Natural killer cell treated with Interleukin-12 subunit alpha and Interleukin-12 subunit beta and Interleukin-15 and Interleukin-18, amount 100 ng/mL, for 72 hours (primary cell): ENCODE measurements around the gene AHCYL1. TPM values are rescaled to one million over a fixed set of nuclear protein-coding genes. Genes with fewer than 3 reads are reported as not detected.
"Not testable (repeated sequence)": the region's sequence is repeated elsewhere in the genome, so short reads cannot be mapped to it uniquely, and the experiment has no call there.

Experiments used
- ATAC-seq, 2 donors: fragments of 150-1000 bp; cut with Tn5 transposase in 1 of 2; sonication (Bioruptor Pico), chemical (Tn5 transposase) in 1 of 2; 2 replicates each; pipeline ENCODE4 v1.10.0; 2021
- DNase-seq: peaks from one replicate; pipeline ENCODE4 v3.0.0; 2022; ENCODE audit warnings: low spot score
- H3K27ac Mint-ChIP-seq, 2 donors: 1 replicate in 1 of 2; 2 replicates in 1 of 2; pipeline ENCODE4 v1.8.0; 2022; ENCODE audit warnings: mixed read lengths in 2 of 2, mild to moderate bottlenecking in 1 of 2, moderate library complexity in 1 of 2
- H3K27me3 Mint-ChIP-seq, 2 donors: 1 replicate in 1 of 2; 2 replicates in 1 of 2; pipeline ENCODE4 v1.8.0; 2022; ENCODE audit warnings: mixed read lengths in 2 of 2
- H3K36me3 Mint-ChIP-seq: one replicate; pipeline ENCODE4 v1.8.0; 2022; ENCODE audit warnings: mixed read lengths
- H3K4me1 Mint-ChIP-seq, 2 donors: 1 replicate in 1 of 2; 2 replicates in 1 of 2; pipeline ENCODE4 v1.8.0; 2022; ENCODE audit warnings: low read depth in 2 of 2, mixed read lengths in 2 of 2, mild to moderate bottlenecking in 1 of 2
- H3K4me3 Mint-ChIP-seq: one replicate; pipeline ENCODE4 v1.8.0; 2022; ENCODE audit warnings: mixed read lengths
- H3K9me3 Mint-ChIP-seq: 2 replicates; pipeline ENCODE4 v1.8.0; 2022; ENCODE audit warnings: mixed read lengths
- total RNA-seq, 2 donors: library from RNA; stranded (reverse); gene quantifications; one replicate each; pipeline ENCODE4 v1.2.3, GENCODE V29; 2022

AHCYL1 gene
- total RNA-seq, 2 donors from 2014 or later: 44.8 to 47.8 TPM

DNA sequence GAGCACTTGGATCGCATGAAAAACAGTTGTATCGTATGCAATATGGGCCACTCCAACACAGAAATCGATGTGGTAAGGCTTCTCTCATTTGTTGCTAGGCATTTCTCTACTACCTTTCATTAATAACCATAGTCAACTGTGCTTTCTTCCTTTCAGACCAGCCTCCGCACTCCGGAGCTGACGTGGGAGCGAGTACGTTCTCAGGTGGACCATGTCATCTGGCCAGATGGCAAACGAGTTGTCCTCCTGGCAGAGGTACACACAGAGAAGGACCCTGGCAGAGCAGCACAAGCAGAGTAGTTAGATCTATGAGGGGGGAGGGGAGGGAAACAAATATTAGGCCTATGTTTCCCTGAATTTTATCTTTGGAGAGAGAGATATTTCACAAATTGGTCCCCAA is 33.8 kb downstream of the AHCYL1 start:
- ATAC-seq: no peak
- Mint-ChIP-seq H3K36me3 (peaks cover 43% of the 10 kb centered on the region), H3K9me3 (no peaks in the 10 kb centered on the region)

DNA sequence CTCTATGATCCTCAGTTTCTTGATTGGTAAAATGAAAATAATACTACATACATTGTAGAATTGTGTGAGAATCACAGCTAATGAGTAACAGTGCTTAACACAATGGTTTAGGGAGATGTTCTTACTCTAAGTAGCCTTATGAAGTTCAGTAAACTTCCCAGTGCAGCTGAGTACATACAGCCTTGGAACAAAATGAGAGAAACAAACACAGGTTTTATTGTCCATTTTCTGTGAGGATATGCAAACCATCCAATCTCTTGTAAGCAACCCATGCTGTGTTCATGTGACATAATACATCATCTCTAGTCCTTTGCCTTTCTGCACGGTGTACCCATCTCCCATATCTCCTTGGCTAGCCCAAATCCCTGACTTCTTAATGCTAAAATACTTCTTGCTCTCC is 35.2 kb downstream of the AHCYL1 start:
- H3K9me3 Mint-ChIP-seq: no peaks in the 10 kb centered on the region
- H3K27me3 Mint-ChIP-seq: no peaks in the 10 kb centered on the region
- H3K36me3 Mint-ChIP-seq: peaks cover 41% of the 10 kb centered on the region
- H3K4me3 Mint-ChIP-seq: no peak overlapping the region
- H3K4me1 Mint-ChIP-seq: no peaks in the 10 kb centered on the region
- DNase-seq (no peak), ATAC-seq (no peak)
- H3K27ac Mint-ChIP-seq: no peak overlapping the region

More for the DNA sequence above, 33.8 kb downstream of the AHCYL1 start:
- Mint-ChIP-seq H3K27me3 (no peaks in the 10 kb centered on the region), H3K4me3 (no peak overlapping the region), H3K4me1 (no peaks in the 10 kb centered on the region), H3K27ac (no peak overlapping the region)
- no peak for DNase-seq

- no peaks in the 10 kb centered on the region for H3K9me3 Mint-ChIP-seq
- no peak overlapping the region for H3K4me3 Mint-ChIP-seq
- H3K27me3 Mint-ChIP-seq: no peaks in the 10 kb centered on the region
- DNase-seq: no peak
- H3K4me1 Mint-ChIP-seq: no peaks in the 10 kb centered on the region
- peaks cover 38% of the 10 kb centered on the region for H3K36me3 Mint-ChIP-seq
- ATAC-seq: no peak
- no peak overlapping the region for H3K27ac Mint-ChIP-seq
These were observed 36.7 kb downstream of the AHCYL1 start for GRCh38 chr1:110021285-110021684.

DNA sequence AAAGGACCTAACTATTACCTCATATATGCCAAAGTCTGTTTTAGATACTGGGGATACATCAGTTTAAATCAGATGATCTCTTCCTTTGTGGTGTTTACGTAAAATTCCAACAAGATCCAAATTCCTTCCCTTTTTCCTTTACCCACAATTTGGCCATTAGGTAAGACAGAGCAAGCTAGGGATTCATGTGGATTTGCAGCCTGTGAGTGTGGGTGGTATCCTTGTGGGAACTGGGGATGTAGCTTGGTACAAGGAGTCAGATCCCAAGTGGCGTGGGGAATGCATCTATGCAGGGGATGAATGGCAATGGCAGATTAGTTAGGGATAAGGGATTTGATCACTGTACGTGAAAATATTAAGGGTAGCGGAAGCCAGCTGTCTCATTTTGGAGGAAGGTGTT is 40.0 kb downstream of the AHCYL1 start:
- Mint-ChIP-seq H3K27me3 (no peaks in the 10 kb centered on the region), H3K27ac (no peak overlapping the region), H3K4me1 (no peaks in the 10 kb centered on the region), H3K4me3 (no peak overlapping the region), H3K36me3 (peaks cover 14% of the 10 kb centered on the region), H3K9me3 (no peaks in the 10 kb centered on the region)
- ATAC-seq (no peak), DNase-seq (no peak)

GRCh38 chr1:110030687-110031086 is 46.1 kb downstream of the AHCYL1 start:
- not testable (repeated sequence) for DNase-seq, H3K9me3 Mint-ChIP-seq, H3K27me3 Mint-ChIP-seq, H3K36me3 Mint-ChIP-seq, ATAC-seq
- Mint-ChIP-seq H3K4me3 (peak overlapping the region; percentile 92), H3K27ac (peak overlapping the region; percentile 90 to 91), H3K4me1 (peaks cover 35 to 40% of the 10 kb centered on the region in 2 donors)

DNA sequence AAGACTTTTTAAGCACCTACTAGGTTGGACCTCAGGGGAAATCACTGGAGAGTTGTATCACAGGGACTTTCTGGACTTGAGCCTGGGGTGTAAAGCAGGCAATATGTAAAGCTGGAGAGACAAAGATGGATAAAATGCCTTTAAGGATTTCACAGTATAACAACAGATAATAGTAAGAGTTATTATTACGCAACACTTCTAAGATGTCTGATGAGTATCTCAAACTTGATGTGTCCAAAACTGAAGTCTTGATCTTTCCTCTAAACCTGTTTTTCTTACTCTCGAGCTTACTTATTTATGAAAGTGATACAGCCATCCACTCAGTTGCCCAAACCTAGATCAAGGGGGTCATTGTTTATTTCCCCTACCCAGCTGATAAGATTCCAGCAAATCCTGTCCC is 47.8 kb downstream of the AHCYL1 start:
- H3K27me3 Mint-ChIP-seq: no peaks in the 10 kb centered on the region
- H3K27ac Mint-ChIP-seq: peak overlapping the region; percentile 78 to 91
- no peak for DNase-seq
- ATAC-seq: no peak
- no peaks in the 10 kb centered on the region for H3K9me3 Mint-ChIP-seq
- peak overlapping the region; percentile 1 for H3K4me3 Mint-ChIP-seq
- H3K36me3 Mint-ChIP-seq: no peaks in the 10 kb centered on the region
- H3K4me1 Mint-ChIP-seq: peaks cover 36 to 44% of the 10 kb centered on the region in 2 donors

- no peaks in the 10 kb centered on the region for H3K27me3 Mint-ChIP-seq
- no peak for ATAC-seq
- H3K36me3 Mint-ChIP-seq: no peaks in the 10 kb centered on the region
- no peak for DNase-seq
- peaks cover 36 to 44% of the 10 kb centered on the region in 2 donors for H3K4me1 Mint-ChIP-seq
- H3K4me3 Mint-ChIP-seq: peak overlapping the region; percentile 78
- H3K9me3 Mint-ChIP-seq: no peaks in the 10 kb centered on the region
- peak overlapping the region; percentile 78 to 91 for H3K27ac Mint-ChIP-seq
These were observed 48.9 kb downstream of the AHCYL1 start for GRCh38 chr1:110033421-110033820.

GRCh38 chr1:110034040-110034450 is 49.5 kb downstream of the AHCYL1 start:
- no peaks in the 10 kb centered on the region for H3K36me3 Mint-ChIP-seq
- peak overlapping the region; percentile 78 for H3K4me3 Mint-ChIP-seq
- peaks cover 36 to 44% of the 10 kb centered on the region in 2 donors for H3K4me1 Mint-ChIP-seq
- H3K9me3 Mint-ChIP-seq: no peaks in the 10 kb centered on the region
- ATAC-seq (no peak), DNase-seq (no peak)
- no peaks in the 10 kb centered on the region for H3K27me3 Mint-ChIP-seq
- H3K27ac Mint-ChIP-seq: peak overlapping the region; percentile 78 to 91

DNA sequence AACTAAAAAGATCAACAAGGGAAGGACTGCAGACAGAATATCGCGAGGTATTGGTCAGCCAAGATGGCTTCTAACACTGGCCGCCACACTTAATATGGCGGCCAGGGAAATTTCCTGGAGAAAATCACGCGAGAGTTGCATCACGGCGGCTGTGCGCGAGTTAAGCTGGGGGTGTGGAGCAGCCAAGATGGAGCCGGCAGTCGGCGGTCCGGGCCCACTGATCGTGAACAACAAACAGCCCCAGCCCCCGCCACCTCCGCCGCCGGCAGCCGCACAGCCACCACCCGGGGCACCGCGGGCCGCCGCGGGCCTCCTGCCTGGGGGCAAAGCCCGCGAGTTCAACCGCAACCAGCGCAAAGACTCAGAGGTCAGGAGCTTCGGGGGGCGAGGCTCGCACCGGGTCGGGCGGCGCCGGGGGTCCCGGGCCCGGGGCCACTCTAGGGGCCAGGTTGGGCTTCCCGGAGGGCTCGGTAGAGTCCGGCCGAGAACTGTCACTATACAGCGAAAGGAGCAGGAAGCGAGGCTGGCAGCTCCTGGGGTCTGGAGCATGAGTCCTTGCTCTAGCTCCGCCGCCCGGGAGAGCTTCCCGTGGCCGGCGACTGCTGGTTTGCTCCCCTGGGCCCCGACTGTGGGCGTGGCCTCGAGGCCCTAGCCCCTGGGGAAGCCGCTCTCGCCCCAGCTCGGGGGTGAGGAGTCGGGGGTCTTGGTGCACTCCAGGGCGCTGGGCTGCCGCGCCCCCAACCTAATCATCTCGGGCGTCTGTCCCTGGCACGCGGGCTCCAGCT is 50.1 kb downstream of the AHCYL1 start, which contains the start of gene STRIP1:
Gene STRIP1 (plus strand): TSS at position 174 of the 785 bp plus-strand sequence. CDS start 14 bp downstream, at position 188.
- ATAC-seq: peak; percentile 95 to 97
- Mint-ChIP-seq H3K4me1 (peaks cover 36 to 44% of the 10 kb centered on the region in 2 donors), H3K4me3 (peak within 1 kb of the TSS; percentile 78), H3K27ac (peak within 1 kb of the TSS; percentile 78 to 91), H3K27me3 (no peaks in the 10 kb centered on the region), H3K9me3 (no peaks in the 10 kb centered on the region), H3K36me3 (no peaks in the 10 kb centered on the region)
- peak; percentile 92 for DNase-seq

GRCh38 chr1:110035236-110035752 is 50.7 kb downstream of the AHCYL1 start:
- H3K27ac Mint-ChIP-seq: peak overlapping the region; percentile 78 to 82
- H3K4me3 Mint-ChIP-seq: peak overlapping the region; percentile 78
- peaks cover 36 to 44% of the 10 kb centered on the region in 2 donors for H3K4me1 Mint-ChIP-seq
- DNase-seq (no peak), ATAC-seq (no peak)
- no peaks in the 10 kb centered on the region for H3K27me3 Mint-ChIP-seq
- H3K36me3 Mint-ChIP-seq: no peaks in the 10 kb centered on the region
- H3K9me3 Mint-ChIP-seq: no peaks in the 10 kb centered on the region

- Mint-ChIP-seq H3K36me3 (no peaks in the 10 kb centered on the region), H3K9me3 (no peaks in the 10 kb centered on the region), H3K27ac (no peak overlapping the region), H3K4me1 (peaks cover 17 to 19% of the 10 kb centered on the region in 2 donors), H3K27me3 (no peaks in the 10 kb centered on the region), H3K4me3 (no peak overlapping the region)
- DNase-seq (no peak), ATAC-seq (no peak)
These were observed 53.7 kb downstream of the AHCYL1 start for GRCh38 chr1:110038271-110038670.

- Mint-ChIP-seq H3K36me3 (peaks cover 6% of the 10 kb centered on the region), H3K4me1 (peaks cover 8 to 9% of the 10 kb centered on the region in 2 donors), H3K27me3 (no peaks in the 10 kb centered on the region), H3K27ac (no peak overlapping the region), H3K9me3 (no peaks in the 10 kb centered on the region), H3K4me3 (no peak overlapping the region)
- DNase-seq: no peak
- ATAC-seq: no peak
These were observed 55.1 kb downstream of the AHCYL1 start for GRCh38 chr1:110039641-110040040.

GRCh38 chr1:110040548-110040947 is 56.0 kb downstream of the AHCYL1 start:
- Mint-ChIP-seq H3K9me3 (no peaks in the 10 kb centered on the region), H3K27ac (no peak overlapping the region), H3K27me3 (no peaks in the 10 kb centered on the region), H3K4me3 (no peak overlapping the region), H3K36me3 (peaks cover 10% of the 10 kb centered on the region), H3K4me1 (peaks cover 3 to 6% of the 10 kb centered on the region in 2 donors)
- no peak for DNase-seq
- ATAC-seq: peak in 1 of 2 donors; percentile 49

- no peak overlapping the region for H3K27ac Mint-ChIP-seq
- H3K4me3 Mint-ChIP-seq: no peak overlapping the region
- no peaks in the 10 kb centered on the region for H3K4me1 Mint-ChIP-seq
- no peaks in the 10 kb centered on the region for H3K9me3 Mint-ChIP-seq
- no peak for ATAC-seq
- no peak for DNase-seq
- H3K27me3 Mint-ChIP-seq: no peaks in the 10 kb centered on the region
- peaks cover 12% of the 10 kb centered on the region for H3K36me3 Mint-ChIP-seq
These were observed 58.5 kb downstream of the AHCYL1 start for GRCh38 chr1:110043016-110043415.
